ENCODE results near the gene HBA1. TPM values are rescaled to one million over a fixed set of nuclear protein-coding genes. Genes with fewer than 3 reads are reported as not detected.

HBA1 gene
- total and polyA plus RNA-seq, 11 donors, result 1.8 to 1,031 (median 170) TPM

GRCh38 chr16:164827-165538 lies 11.5 kb upstream of the HBA1 start:
- intact Hi-C loops (cut with DNase I), result no loop called here
- Histone ChIP-seq H3K27ac (no peak overlapping the region), H3K4me3 (peak overlapping the region in 10 of 12 donors; percentile 0 to 29 (median 18)), H3K9me3 (no peaks in the 10 kb centered on the region), H3K36me3 (no peaks in the 10 kb centered on the region), H3K27me3 (peaks cover 34 to 56% (median 44%) of the 10 kb centered on the region in 9 donors), H3K4me1 (peaks cover 0 to 22% (median 14%) of the 10 kb centered on the region in 12 donors)
- DNase-seq (no peak), ATAC-seq (peak in 1 of 4 donors; percentile 58)
- TF ChIP-seq CTCF (IDR thresholded peaks at IDR 0.05), result no peak
- TF ChIP-seq POLR2A (IDR thresholded peaks at IDR 0.05), result no peak
- 1 to 2% (median 1%) methylated on average over 13 to 58 of the region's 77 CpGs for WGBS, 4 donors

- DNase-seq, result peak in 1 of 5 donors; percentile 57
Observed at GRCh38 chr16:165539-166374, 10.7 kb upstream of the HBA1 start, which contains the start of gene HBM. Gene HBM (plus strand): TSS chr16:165978. CDS start chr16:165998, 20 bp downstream.

GRCh38 chr16:166375-167121 lies 9.9 kb upstream of the HBA1 start:
- ATAC-seq (no peak), DNase-seq (peak in 1 of 5 donors; percentile 3)
- Histone ChIP-seq H3K36me3 (no peaks in the 10 kb centered on the region), H3K27me3 (peaks cover 39 to 72% (median 57%) of the 10 kb centered on the region in 9 donors), H3K9me3 (no peaks in the 10 kb centered on the region), H3K4me3 (peak overlapping the region in 4 of 12 donors; percentile 6 to 24 (median 8)), H3K4me1 (peaks cover 0 to 22% (median 14%) of the 10 kb centered on the region in 12 donors), H3K27ac (no peak overlapping the region)
- intact Hi-C loops (cut with DNase I), result no loop called here
- TF ChIP-seq CTCF (IDR thresholded peaks at IDR 0.05), result no peak
- WGBS, 4 donors, result 3 to 6% (median 4%) methylated on average over 18 to 45 of the region's 45 CpGs

More at GRCh38 chr16:165539-166374, 10.7 kb upstream of the HBA1 start, which contains the start of gene HBM:
- WGBS, 4 donors, result 0 to 3% (median 2%) methylated on average over 6 to 75 of the region's 75 CpGs
- no peak for ATAC-seq
- peak within 1 kb of the TSS in 11 of 12 donors; percentile 5 to 29 (median 17) for H3K4me3 ChIP-seq
- no peak within 1 kb of the TSS for H3K27ac ChIP-seq
- no peaks in the 10 kb centered on the region for H3K36me3 ChIP-seq
- intact Hi-C loops (cut with DNase I), result no loop called here
- H3K9me3 ChIP-seq, result no peaks in the 10 kb centered on the region
- TF ChIP-seq POLR2A (IDR thresholded peaks at IDR 0.05) (no peak), CTCF (IDR thresholded peaks at IDR 0.05) (no peak)
- H3K4me1 ChIP-seq, result peaks cover 0 to 22% (median 14%) of the 10 kb centered on the region in 12 donors
- peaks cover 39 to 64% (median 49%) of the 10 kb centered on the region in 9 donors for H3K27me3 ChIP-seq

All from heart left ventricle (tissue), 16 donors.